Esophagus squamous epithelium (tissue), 5 donors: Measurements from ENCODE around the gene DAAM1. TPM values are rescaled to one million over a fixed set of nuclear protein-coding genes. Genes with fewer than 3 reads are reported as not detected.

ENCODE experiments used
- DNase-seq: peaks from one replicate; lab custom pipeline; 2025; lab: John Stamatoyannopoulos, UW
- H3K27ac ChIP-seq, 4 donors: fragments of 200-600 bp; sonication (generic); one replicate each; pipeline ENCODE4 v1.5.1; 2016 to 2019; ENCODE audit warnings: mild to moderate bottlenecking in 1 of 4
- H3K27me3 ChIP-seq, 4 donors: fragments of 200-600 bp; sonication (generic); 1 replicate in 3 of 4; 2 replicates in 1 of 4; pipeline versions ENCODE4 v1.5.1 to v1.6.0; 2017 to 2021; ENCODE audit warnings: antibody characterized with exemption in 1 of 4
- H3K36me3 ChIP-seq, 3 donors: fragments of 200-600 bp; sonication (generic); one replicate each; pipeline ENCODE4 v1.5.1; 2016 to 2019
- H3K4me1 ChIP-seq, 3 donors: fragments of 200-600 bp; sonication (generic); one replicate each; pipeline ENCODE4 v1.5.1; 2017 to 2019
- H3K4me3 ChIP-seq, 4 donors: fragments of 200-600 bp; sonication (generic); 1 replicate in 3 of 4; 2 replicates in 1 of 4; pipeline ENCODE4 v1.5.1; 2016 to 2019; ENCODE audit warnings: mild to moderate bottlenecking in 2 of 4, moderate library complexity in 1 of 4
- H3K9me3 ChIP-seq, 3 donors: fragments of 200-600 bp; sonication (generic); one replicate each; pipeline ENCODE4 v1.5.1; 2016 to 2019
- POLR2A ChIP-seq, 4 donors: fragments of 450-650 bp; IDR thresholded peaks; one replicate each; pipeline ENCODE4 v1.6.1; 2017; ENCODE audit warnings: antibody characterized with exemption in 4 of 4, mild to moderate bottlenecking in 4 of 4, moderate library complexity in 3 of 4
- WGBS, 2 donors: methylation state at CpG; one replicate each; pipeline ENCODE4 v1.1.5; 2018; 5-methylcytosine and 5-hydroxymethylcytosine counted together
- intact Hi-C: fragments of 100-400 bp; cut with DNase I; formaldehyde crosslinking; loops from one replicate; pipeline ENCODE4 v1.15.0; 2022
- total RNA-seq, 4 donors: library from RNA; depleted of rRNA; stranded (reverse); fragments of >200 nt; gene quantifications; one replicate each; pipeline ENCODE4 v1.1.0, GENCODE V29; 2016
- TF ChIP-seq, protein P1 (sequence below), 6 experiments: fragments of 450-650 bp in 4 of 6; fragments of 200-600 bp in 2 of 6; sonication (generic) in 2 of 6; IDR thresholded peaks; one replicate each; pipeline ENCODE4 v1.5.1; 2016 to 2019; ENCODE audit warnings: antibody characterized with exemption in 6 of 6, mild to moderate bottlenecking in 4 of 6, moderate library complexity in 4 of 6
- donor health status: DM: yes; HTN: yes; CAD: no.

DAAM1 gene
- total RNA-seq, 4 donors from 2014 or later: 47.2 to 91.7 (median 64.0) TPM

DNA sequence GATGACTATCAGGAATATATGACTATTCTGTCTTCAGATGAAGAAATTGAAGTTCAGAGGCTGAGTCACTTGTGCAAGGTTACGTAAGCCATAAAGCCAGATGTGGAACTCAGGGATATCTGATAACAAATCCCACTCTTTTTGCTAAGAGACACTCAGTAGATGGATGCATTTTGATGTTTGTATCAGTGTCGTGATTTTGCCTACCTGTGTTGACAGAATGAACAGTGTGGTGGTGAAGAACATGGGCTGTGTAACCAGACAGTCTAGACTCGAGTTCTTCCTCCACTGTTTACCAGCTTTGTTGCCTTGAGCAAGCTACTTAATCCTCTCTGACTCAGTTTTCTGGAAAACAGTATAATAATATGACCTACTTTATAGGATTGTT, 93.9 kb downstream of the DAAM1 start:
- Histone ChIP-seq H3K36me3 (no peaks in the 10 kb centered on the region), H3K27me3 (no peaks in the 10 kb centered on the region), H3K4me3 (no peak overlapping the region), H3K4me1 (peaks cover 13 to 39% (median 24%) of the 10 kb centered on the region in 3 donors), H3K9me3 (no peaks in the 10 kb centered on the region), H3K27ac (peak overlapping the region in 2 of 4 donors; percentile 44 to 54)
- DNase-seq: no peak
- WGBS, 2 donors: 37 to 52% methylated on average over 3 of the region's 3 CpGs
- intact Hi-C loops: no loop called here
- no peak for TF ChIP-seq POLR2A (IDR thresholded peaks at IDR 0.05)
- TF ChIP-seq, protein P1, sequence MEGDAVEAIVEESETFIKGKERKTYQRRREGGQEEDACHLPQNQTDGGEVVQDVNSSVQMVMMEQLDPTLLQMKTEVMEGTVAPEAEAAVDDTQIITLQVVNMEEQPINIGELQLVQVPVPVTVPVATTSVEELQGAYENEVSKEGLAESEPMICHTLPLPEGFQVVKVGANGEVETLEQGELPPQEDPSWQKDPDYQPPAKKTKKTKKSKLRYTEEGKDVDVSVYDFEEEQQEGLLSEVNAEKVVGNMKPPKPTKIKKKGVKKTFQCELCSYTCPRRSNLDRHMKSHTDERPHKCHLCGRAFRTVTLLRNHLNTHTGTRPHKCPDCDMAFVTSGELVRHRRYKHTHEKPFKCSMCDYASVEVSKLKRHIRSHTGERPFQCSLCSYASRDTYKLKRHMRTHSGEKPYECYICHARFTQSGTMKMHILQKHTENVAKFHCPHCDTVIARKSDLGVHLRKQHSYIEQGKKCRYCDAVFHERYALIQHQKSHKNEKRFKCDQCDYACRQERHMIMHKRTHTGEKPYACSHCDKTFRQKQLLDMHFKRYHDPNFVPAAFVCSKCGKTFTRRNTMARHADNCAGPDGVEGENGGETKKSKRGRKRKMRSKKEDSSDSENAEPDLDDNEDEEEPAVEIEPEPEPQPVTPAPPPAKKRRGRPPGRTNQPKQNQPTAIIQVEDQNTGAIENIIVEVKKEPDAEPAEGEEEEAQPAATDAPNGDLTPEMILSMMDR (IDR thresholded peaks at IDR 0.05): no peak

GRCh38 chr14:59283361-59283760, 94.9 kb downstream of the DAAM1 start:
- H3K4me1 ChIP-seq: peaks cover 13 to 31% (median 17%) of the 10 kb centered on the region in 3 donors
- no peak overlapping the region for H3K4me3 ChIP-seq
- no peak for DNase-seq
- no peak overlapping the region for H3K27ac ChIP-seq
- no peaks in the 10 kb centered on the region for H3K9me3 ChIP-seq
- intact Hi-C loops: no loop called here
- no peaks in the 10 kb centered on the region for H3K27me3 ChIP-seq
- TF ChIP-seq POLR2A (IDR thresholded peaks at IDR 0.05): no peak
- TF ChIP-seq, protein P1 (IDR thresholded peaks at IDR 0.05): no peak
- no peaks in the 10 kb centered on the region for H3K36me3 ChIP-seq

DNA sequence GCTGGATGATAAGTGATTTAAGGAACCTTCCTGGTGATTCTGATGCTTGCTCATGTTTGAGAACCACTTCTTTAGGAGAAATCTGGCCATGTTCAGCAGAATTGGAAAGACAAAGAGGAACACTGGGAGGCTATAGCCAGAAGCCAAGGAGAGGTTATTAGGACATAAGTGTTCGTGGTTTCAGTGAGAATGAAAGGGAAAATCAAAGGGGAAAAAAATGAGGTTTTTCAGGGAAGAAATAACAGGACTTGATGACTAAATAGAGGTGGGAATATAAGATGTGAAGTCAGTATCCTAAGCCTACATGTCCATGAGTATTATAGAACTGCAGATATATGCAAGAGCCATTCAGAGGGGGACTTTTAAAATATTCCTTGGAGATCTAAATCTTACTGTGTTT, 95.6 kb downstream of the DAAM1 start:
- Histone ChIP-seq H3K27ac (no peak overlapping the region), H3K27me3 (no peaks in the 10 kb centered on the region), H3K36me3 (no peaks in the 10 kb centered on the region), H3K4me1 (peaks cover 13 to 24% (median 17%) of the 10 kb centered on the region in 3 donors), H3K4me3 (no peak overlapping the region), H3K9me3 (no peaks in the 10 kb centered on the region)
- no peak for DNase-seq
- WGBS, 2 donors: 75 to 93% methylated on average over 1 of the region's 1 CpG
- TF ChIP-seq, protein P1 (IDR thresholded peaks at IDR 0.05): no peak
- TF ChIP-seq POLR2A (IDR thresholded peaks at IDR 0.05): no peak
- intact Hi-C loops: no loop called here

DNA sequence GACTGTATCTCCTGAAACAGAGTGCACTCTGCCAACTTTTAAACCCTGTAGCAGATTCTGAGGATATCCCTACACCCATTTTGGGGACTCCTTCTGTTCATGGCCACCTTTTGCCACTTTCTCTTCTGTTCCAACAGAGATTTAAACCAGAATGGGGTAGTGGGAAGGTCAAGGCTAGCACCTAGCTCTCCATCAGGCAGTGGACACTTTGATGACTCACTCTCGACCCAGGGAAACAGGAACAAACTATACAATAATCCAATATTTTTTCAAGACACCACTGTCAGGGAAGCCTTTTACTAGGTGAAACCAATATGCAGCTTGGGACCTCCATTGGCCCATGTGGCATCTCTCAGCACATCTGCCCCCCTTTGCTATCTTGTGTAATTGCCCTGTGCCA, 103.6 kb downstream of the DAAM1 start:
- Histone ChIP-seq H3K27ac (peak overlapping the region in 1 of 4 donors; percentile 10), H3K9me3 (no peaks in the 10 kb centered on the region), H3K4me3 (no peak overlapping the region), H3K27me3 (no peaks in the 10 kb centered on the region), H3K4me1 (peaks cover 0 to 33% (median 6%) of the 10 kb centered on the region in 3 donors), H3K36me3 (peaks cover 0 to 38% (median 0%) of the 10 kb centered on the region in 3 donors)
- no peak for TF ChIP-seq POLR2A (IDR thresholded peaks at IDR 0.05)
- TF ChIP-seq, protein P1 (IDR thresholded peaks at IDR 0.05): no peak
- DNase-seq: no peak
- intact Hi-C loops: no loop called here
- WGBS, 2 donors: 73 to 92% methylated on average over 1 of the region's 1 CpG

GRCh38 chr14:59292921-59293534, 104.6 kb downstream of the DAAM1 start:
- TF ChIP-seq, protein P1 (IDR thresholded peaks at IDR 0.05): no peak
- no peak for TF ChIP-seq POLR2A (IDR thresholded peaks at IDR 0.05)
- intact Hi-C loops: no loop called here
- Histone ChIP-seq H3K4me3 (no peak overlapping the region), H3K27ac (peak overlapping the region in 1 of 4 donors; percentile 49), H3K36me3 (peaks cover 0 to 38% (median 0%) of the 10 kb centered on the region in 3 donors), H3K27me3 (no peaks in the 10 kb centered on the region), H3K9me3 (no peaks in the 10 kb centered on the region), H3K4me1 (peaks cover 0 to 38% (median 9%) of the 10 kb centered on the region in 3 donors)
- WGBS, 2 donors: 89 to 90% methylated on average over 4 of the region's 4 CpGs
- no peak for DNase-seq
